Immature natural killer cell (primary cell): ENCODE measurements around the gene CST6. TPM values are rescaled to one million over a fixed set of nuclear protein-coding genes. Genes with fewer than 3 reads are reported as not detected.

Experiments
- DNase-seq, 3 donors: peaks; one replicate each; pipeline ENCODE4 v3.0.0; 2022; ENCODE audit warnings: mixed read lengths in 1 of 3
- H3K27ac Mint-ChIP-seq, 6 donors: one replicate each; pipeline ENCODE4 v1.8.0; 2020; ENCODE audit warnings: mixed read lengths in 6 of 6, mild to moderate bottlenecking in 5 of 6, inconsistent platforms in 4 of 6, moderate library complexity in 3 of 6
- H3K27me3 Mint-ChIP-seq, 3 donors: one replicate each; pipeline ENCODE4 v1.8.0; 2020 to 2021; ENCODE audit warnings: low read depth in 3 of 3, mild to moderate bottlenecking in 3 of 3, mixed read lengths in 3 of 3, moderate library complexity in 3 of 3, inconsistent platforms in 1 of 3
- H3K36me3 Mint-ChIP-seq, 3 donors: one replicate each; pipeline ENCODE4 v1.8.0; 2020; ENCODE audit warnings: mixed read lengths in 3 of 3, inconsistent platforms in 2 of 3, mild to moderate bottlenecking in 2 of 3
- H3K4me1 Mint-ChIP-seq, 2 donors: one replicate each; pipeline ENCODE4 v1.8.0; 2020; ENCODE audit warnings: inconsistent platforms in 2 of 2, mild to moderate bottlenecking in 2 of 2, mixed read lengths in 2 of 2, moderate library complexity in 1 of 2
- H3K4me3 Mint-ChIP-seq, 5 donors: one replicate each; pipeline ENCODE4 v1.8.0; 2020; ENCODE audit warnings: mild to moderate bottlenecking in 5 of 5, mixed read lengths in 5 of 5, inconsistent platforms in 3 of 5, moderate library complexity in 3 of 5
- H3K9me3 Mint-ChIP-seq, 6 donors: one replicate each; pipeline ENCODE4 v1.8.0; 2020; ENCODE audit warnings: mild to moderate bottlenecking in 6 of 6, mixed read lengths in 6 of 6, inconsistent platforms in 4 of 6, moderate library complexity in 3 of 6
- polyA plus RNA-seq, 3 donors: library from polyadenylated mRNA; unstranded; fragments of 300-500 nt; fragmentation: Illumina TruSeq; gene quantifications; one replicate each; pipeline ENCODE4 v1.2.3, GENCODE V29; 2021

Gene CST6
- polyA plus RNA-seq, 3 donors from 2014 or later: not detected

DNA sequence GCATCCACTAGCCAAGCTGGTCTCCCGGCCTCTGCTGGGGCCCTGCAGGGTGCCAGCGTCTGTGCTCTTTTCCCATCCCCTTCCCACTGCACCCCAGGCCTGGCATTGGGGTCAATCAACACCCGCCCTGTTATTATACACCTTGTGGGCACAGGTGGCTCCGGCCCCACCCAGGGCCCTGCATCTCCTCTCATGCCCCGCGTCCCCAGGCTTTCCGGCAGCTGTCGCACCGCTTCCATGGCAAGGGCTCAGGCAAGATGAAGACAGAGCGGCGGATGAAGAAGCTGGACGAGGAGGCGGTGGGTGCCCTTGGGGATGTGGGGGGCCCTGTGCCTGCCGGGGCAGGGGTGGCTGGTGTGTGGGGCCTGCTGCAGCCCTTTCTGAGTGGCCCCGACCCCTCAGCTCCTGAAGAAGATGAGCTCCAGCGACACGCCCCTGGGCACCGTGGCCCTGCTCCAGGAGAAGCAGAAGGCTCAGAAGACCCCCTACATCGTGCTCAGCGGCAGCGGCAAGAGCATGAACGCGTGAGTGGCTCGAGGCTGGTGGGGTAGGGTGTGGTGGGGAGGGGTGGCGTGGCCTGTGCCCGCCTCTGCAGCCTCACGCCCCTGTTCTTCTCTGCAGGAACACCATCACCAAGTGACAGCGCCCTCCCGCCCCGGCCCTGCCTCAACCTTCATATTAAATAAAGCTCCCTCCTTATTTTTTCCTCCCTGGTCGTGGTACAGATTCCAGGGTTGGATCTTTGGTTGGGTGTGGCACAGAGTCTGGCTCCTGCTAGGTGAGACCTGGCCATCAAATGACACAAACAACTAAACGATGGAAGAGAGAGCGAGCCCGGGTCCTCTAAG is 33.2 kb upstream of the CST6 start:
- no peaks in the 10 kb centered on the region for H3K9me3 Mint-ChIP-seq
- H3K4me3 Mint-ChIP-seq: no peak overlapping the region
- H3K27ac Mint-ChIP-seq: no peak overlapping the region
- H3K27me3 Mint-ChIP-seq: peaks cover 2 to 7% (median 5%) of the 10 kb centered on the region in 3 donors
- H3K4me1 Mint-ChIP-seq: peaks cover 18 to 24% of the 10 kb centered on the region in 2 donors
- no peak for DNase-seq
- H3K36me3 Mint-ChIP-seq: peaks cover 5 to 15% (median 9%) of the 10 kb centered on the region in 3 donors

DNA sequence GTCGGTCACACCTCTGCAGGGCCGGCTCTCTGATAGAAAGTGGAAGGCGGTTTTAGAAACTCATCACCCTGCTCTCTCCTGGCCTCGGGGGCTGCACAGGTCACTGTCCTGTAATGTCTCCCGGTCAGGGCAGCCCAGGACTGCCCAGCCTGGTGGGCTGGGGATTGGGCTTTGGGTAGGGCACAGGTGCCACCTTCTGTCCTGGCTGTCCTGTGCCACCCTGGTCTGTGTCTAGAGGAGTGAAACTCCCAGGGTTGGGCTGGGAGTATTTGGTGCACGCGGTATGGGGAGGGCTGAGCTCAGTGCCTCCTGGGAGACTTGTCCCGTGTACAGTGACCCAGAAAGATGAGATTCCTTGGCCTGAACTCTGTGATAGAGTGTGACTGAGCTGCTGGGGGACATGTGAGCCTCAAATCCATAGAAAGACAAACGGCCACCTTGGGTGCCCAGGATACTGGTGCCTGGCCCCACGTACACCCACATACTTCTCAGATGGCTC is 32.5 kb upstream of the CST6 start:
- no peak for DNase-seq
- H3K9me3 Mint-ChIP-seq: no peaks in the 10 kb centered on the region
- H3K27me3 Mint-ChIP-seq: peaks cover 2 to 7% (median 5%) of the 10 kb centered on the region in 3 donors
- peaks cover 5 to 13% (median 6%) of the 10 kb centered on the region in 3 donors for H3K36me3 Mint-ChIP-seq
- no peak overlapping the region for H3K4me3 Mint-ChIP-seq
- H3K4me1 Mint-ChIP-seq: peaks cover 17 to 23% of the 10 kb centered on the region in 2 donors
- H3K27ac Mint-ChIP-seq: peak overlapping the region in 2 of 6 donors; percentile 20 to 39

DNA sequence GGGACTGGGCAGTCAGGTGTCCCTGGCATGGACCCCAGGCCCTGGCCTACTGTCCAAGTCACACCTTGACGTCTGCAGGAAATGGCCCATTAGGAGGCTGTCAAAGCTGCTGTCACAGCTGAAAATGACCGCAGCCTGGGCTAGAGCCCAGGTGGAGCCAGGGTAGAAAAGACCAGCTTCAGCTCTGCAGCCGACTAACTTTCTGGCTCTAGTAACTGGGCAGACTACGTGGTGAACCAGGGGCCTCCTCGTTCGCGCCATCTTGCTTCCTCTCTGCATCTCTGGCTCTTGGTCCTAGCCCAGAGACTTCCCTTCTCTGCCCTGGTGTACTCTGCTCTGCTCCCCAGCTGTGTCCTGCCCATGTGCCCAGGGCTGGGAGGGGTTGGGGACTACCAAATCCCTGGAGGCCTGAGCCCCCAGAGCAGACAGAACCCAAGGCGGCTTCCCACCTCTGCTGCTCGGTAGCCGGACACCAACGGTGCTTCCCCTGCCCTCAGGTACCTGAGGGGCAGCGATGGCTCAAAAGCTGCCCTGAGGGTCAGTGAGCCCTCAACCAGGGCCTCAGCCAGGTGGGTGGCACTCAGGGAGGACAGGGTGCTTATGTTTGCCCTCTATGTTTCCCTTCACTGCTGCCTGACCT is 30.6 kb upstream of the CST6 start:
- no peak for DNase-seq
- Mint-ChIP-seq H3K4me1 (peaks cover 8 to 11% of the 10 kb centered on the region in 2 donors), H3K4me3 (no peak overlapping the region), H3K27ac (no peak overlapping the region), H3K9me3 (no peaks in the 10 kb centered on the region), H3K27me3 (peaks cover 0 to 6% (median 5%) of the 10 kb centered on the region in 3 donors), H3K36me3 (peaks cover 0 to 6% (median 0%) of the 10 kb centered on the region in 3 donors)

DNA sequence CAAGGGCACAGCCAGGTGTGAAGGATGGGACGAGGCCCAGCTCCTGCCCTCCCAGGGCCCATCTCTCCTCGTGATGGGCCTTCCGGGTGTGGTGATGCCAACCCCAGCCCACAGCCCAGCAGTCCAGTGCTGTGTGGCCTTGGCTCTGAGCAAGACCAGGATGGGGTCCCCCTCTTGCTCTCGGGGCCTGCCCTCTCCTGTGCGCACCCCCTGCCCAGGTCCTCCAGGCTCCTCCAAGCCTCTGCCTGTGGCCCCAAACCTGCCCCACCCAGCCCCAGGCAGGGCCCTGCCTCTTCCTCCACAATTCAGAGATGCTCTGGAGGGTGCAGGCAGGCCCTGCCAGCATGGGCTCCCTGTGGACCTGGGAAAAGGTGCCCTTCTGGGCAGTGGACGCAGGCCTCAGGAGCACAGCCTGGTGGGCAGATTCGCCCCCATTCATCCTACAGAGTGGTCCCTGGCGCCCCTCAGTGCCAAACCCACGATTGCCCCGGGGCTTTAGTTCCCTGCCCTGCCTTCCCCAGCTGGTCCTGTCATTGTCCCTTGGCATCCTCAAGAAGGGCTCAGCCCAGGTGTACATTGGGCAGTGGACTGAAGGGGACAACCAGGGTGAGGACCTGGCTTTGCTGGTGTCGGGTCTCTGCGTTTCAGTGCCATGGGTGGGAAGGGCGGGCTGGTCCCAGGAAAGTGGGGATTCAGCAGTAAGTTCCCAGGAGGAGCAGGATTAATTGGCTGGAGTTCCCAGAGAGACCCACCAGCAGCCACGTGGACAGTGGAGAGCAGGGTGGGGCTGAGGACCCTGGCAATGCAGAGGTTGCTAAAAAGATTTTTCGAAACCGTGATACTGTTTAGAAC is 29.6 kb upstream of the CST6 start:
- Mint-ChIP-seq H3K4me1 (peaks cover 0 to 2% of the 10 kb centered on the region in 2 donors), H3K27me3 (peaks cover 0 to 6% (median 4%) of the 10 kb centered on the region in 3 donors), H3K27ac (no peak overlapping the region), H3K9me3 (no peaks in the 10 kb centered on the region), H3K4me3 (no peak overlapping the region), H3K36me3 (peaks cover 0 to 6% (median 0%) of the 10 kb centered on the region in 3 donors)
- no peak for DNase-seq

DNA sequence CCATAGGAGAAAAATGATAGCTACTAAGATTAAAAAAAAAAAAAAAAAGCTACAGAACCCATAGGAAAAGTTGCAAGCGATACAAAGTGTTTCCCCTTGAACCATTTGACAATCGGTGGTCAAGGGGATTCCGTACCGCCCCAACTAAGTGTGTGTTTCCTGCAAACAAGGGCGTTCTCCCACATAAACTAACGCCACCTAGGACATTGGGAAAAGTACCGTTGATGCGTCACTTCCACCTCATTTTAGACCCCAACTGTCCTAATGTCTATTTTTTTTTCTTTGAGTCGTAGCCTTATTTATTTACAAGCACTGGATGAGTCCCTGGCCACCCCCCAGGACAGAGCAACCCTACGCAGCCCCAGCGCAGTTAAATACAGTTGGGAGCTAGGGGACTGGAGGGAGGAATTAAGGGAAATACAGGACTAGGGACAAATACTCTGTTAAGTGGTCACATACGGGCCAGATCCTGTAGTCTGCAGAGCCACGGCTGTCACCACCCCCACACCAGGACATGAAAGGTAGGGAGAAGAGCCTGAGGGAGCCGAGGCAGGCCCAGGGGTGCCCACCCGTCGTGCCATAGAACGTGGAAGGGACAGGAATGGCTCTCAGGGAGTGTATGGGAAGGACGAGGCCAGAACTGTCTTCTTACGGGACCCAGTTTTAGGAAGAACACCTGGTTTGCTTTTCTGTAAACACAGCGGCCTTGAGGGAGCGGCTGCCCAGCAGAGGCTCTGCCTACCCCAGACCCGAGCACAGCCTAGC is 28.8 kb upstream of the CST6 start:
- DNase-seq: no peak
- Mint-ChIP-seq H3K9me3 (no peaks in the 10 kb centered on the region), H3K27me3 (peaks cover 0 to 6% (median 4%) of the 10 kb centered on the region in 3 donors), H3K4me3 (no peak overlapping the region), H3K27ac (no peak overlapping the region), H3K36me3 (peaks cover 0 to 6% (median 0%) of the 10 kb centered on the region in 3 donors), H3K4me1 (no peaks in the 10 kb centered on the region)

DNA sequence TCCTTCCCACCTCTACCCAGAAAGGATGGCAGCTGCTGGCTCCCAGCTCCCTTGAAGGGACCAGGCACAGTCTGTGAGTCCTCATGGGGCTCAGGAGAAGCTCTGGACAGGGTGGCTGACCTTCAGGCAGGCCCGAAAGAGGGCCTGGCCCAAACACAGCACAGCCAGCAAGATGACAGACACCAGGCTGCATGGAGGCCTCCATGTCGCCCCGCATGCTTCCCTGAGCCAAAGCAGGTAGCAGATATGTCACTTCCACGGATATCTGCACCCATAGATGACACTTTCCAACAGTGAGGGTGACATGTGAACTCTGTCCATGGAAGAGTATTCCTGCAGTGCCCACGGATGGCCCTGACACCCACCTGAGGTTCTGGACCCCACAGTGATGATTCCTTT is 28.2 kb upstream of the CST6 start:
- no peak overlapping the region for H3K4me3 Mint-ChIP-seq
- DNase-seq: no peak
- no peaks in the 10 kb centered on the region for H3K4me1 Mint-ChIP-seq
- peaks cover 0 to 6% (median 0%) of the 10 kb centered on the region in 3 donors for H3K36me3 Mint-ChIP-seq
- H3K27me3 Mint-ChIP-seq: peaks cover 0 to 6% (median 2%) of the 10 kb centered on the region in 3 donors
- H3K27ac Mint-ChIP-seq: no peak overlapping the region
- H3K9me3 Mint-ChIP-seq: no peaks in the 10 kb centered on the region

DNA sequence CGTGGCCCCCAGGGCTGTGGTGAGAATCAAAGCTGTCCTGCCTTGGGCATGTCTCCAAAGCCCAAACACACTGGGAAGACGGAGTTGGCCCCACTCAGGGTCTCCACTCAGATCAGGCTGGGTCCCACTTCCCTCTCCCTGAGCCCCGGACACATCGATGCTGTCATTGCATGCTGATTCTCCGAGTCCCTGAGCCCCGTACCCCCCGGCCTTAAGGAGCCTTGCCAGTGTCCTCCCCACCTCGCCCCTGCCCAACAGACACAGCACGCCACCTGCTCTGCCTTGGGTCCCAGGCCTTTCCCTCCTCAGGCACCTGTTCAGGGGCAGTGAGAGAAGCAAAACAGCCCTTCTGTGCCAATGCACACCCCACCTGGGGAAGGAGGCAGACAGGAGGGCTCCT is 24.5 kb upstream of the CST6 start:
- no peak overlapping the region for H3K4me3 Mint-ChIP-seq
- peaks cover 0 to 5% (median 0%) of the 10 kb centered on the region in 3 donors for H3K36me3 Mint-ChIP-seq
- H3K4me1 Mint-ChIP-seq: peaks cover 5 to 8% of the 10 kb centered on the region in 2 donors
- H3K27me3 Mint-ChIP-seq: no peaks in the 10 kb centered on the region
- H3K9me3 Mint-ChIP-seq: no peaks in the 10 kb centered on the region
- H3K27ac Mint-ChIP-seq: no peak overlapping the region
- no peak for DNase-seq

DNA sequence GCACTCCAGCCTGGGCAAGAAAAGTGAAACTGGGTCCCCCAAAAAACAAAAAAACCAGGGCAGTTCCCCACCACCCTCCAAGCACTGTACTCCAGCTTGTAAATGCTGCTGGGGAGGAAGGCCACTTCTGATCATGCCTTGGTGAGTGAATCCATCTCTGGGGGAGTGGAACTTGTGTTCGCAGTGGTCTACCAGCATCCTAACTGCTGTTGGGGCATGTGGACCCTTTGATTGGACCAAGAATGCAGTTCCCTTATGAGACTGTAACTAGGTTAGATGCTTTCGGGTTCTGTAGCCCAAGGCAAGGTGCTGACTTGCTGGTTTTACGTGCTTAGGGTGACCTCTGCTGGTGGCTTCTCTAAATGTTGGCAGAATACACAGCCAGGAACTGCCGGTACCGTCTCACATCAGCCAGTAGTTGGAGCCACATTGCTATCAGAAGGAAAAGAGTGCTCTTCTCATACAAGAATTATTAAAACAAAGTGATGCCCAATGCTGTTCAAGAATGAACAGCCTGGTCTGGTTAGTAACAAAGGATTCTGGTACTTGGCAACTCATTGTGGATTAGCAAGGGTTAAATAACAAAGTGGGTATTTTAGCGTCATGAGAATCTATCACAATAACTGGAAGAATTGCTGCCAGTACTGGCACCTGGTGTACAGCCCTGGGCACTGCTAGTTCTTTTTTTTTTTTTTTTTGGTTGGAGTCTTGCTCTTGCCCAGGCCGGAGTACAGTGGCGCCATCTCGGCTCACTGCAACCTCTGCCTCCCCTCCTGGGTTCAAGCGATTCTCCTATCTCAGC is 22.8 kb upstream of the CST6 start:
- peaks cover 5 to 8% of the 10 kb centered on the region in 2 donors for H3K4me1 Mint-ChIP-seq
- H3K27me3 Mint-ChIP-seq: no peaks in the 10 kb centered on the region
- peak; percentile 89 to 92 (median 91) for DNase-seq
- no peaks in the 10 kb centered on the region for H3K9me3 Mint-ChIP-seq
- peak overlapping the region; percentile 68 to 93 (median 86) for H3K27ac Mint-ChIP-seq
- peaks cover 0 to 9% (median 0%) of the 10 kb centered on the region in 3 donors for H3K36me3 Mint-ChIP-seq
- no peak overlapping the region for H3K4me3 Mint-ChIP-seq

DNA sequence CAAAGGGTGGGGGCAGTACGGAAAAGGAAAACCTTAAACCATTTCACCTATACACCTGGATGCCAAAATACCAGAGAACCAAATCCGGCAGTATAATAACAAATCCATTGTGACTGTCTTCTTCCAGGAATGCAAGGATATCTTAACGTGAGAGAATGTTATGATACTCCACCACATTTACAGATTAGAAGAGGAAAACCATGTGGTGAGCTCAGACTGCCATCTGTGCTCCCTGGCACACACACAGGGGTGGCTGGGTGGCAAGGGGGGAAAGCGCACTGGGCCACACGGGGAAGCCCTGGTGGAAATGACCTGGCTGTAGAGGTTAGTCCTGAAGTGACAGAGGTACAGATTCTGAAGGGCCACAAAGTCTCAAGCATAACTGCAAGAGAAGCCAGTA is 19.8 kb upstream of the CST6 start:
- no peaks in the 10 kb centered on the region for H3K9me3 Mint-ChIP-seq
- H3K4me3 Mint-ChIP-seq: no peak overlapping the region
- no peak for DNase-seq
- no peak overlapping the region for H3K27ac Mint-ChIP-seq
- H3K36me3 Mint-ChIP-seq: peaks cover 8 to 13% (median 9%) of the 10 kb centered on the region in 3 donors
- peaks cover 5 to 8% of the 10 kb centered on the region in 2 donors for H3K4me1 Mint-ChIP-seq
- H3K27me3 Mint-ChIP-seq: no peaks in the 10 kb centered on the region

DNA sequence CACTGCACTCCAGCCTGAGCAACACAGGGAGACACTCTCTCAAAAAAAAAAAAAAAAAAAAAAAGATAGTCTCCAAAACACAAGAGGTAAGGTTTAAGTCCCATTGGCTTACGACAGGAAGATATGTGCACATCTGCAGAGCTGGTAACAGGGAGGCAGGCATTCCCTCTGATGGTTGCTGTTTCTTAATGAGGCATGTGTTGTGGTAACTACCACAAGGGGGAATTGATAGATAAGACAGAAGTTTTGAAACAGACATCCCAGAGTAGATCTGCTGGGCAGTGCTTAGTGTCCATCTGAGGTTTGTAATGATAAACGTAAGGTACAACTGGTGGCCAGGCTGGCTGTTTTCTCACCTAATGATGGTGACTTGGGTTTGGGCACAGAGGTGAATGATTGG is 14.5 kb upstream of the CST6 start:
- peaks cover 11 to 34% (median 29%) of the 10 kb centered on the region in 3 donors for H3K36me3 Mint-ChIP-seq
- peaks cover 4 to 7% (median 6%) of the 10 kb centered on the region in 3 donors for H3K27me3 Mint-ChIP-seq
- peaks cover 29 to 41% of the 10 kb centered on the region in 2 donors for H3K4me1 Mint-ChIP-seq
- H3K9me3 Mint-ChIP-seq: no peaks in the 10 kb centered on the region
- no peak for DNase-seq
- H3K4me3 Mint-ChIP-seq: peak overlapping the region in 1 of 5 donors; percentile 8
- peak overlapping the region in 2 of 6 donors; percentile 54 to 61 for H3K27ac Mint-ChIP-seq

DNA sequence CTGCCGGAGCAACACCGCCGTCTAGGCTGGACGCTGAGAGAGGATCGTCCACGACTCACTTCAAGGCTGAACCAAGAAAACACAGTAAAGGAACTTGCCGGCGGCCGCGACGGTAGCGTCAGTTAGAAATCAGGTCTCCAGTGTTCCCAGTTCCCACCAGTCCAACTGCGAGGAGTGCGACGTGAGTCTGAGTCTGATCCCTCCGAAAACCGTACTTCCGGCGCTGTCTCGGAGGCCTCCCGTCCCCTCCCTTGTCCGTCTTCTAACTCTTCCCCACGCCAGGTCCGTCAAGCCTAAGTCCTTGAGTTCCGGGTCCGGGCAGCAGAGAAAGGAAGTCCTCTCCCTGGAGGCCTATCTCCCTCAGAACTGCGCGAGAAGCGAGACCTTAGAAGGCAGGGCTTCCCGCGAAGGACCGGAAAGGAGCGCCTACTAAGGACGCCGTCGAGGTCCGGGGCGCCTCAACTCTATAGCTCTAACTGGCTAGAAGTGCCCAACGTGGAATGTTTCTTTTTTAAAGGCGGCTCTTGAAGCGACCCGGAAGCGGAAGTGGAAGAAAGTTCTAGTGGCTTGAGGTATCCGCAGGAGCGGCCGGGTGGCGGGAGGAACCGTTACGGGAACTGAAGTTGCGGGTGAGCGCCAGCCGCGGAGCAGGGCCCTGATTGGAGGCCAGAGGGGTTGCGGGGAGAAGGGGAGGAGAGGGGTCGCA is 9.7 kb upstream of the CST6 start, which contains the start of the genes BANF1 and EIF1AD:
Gene BANF1 (plus strand): TSS at position 562 of the 706 bp plus-strand sequence. CDS start 748 bp downstream, outside the sequence.
Gene EIF1AD (minus strand): TSS at position 216 of the 706 bp plus-strand sequence. CDS start 1,768 bp downstream, outside the sequence.
- no peaks in the 10 kb centered on the region for H3K9me3 Mint-ChIP-seq
- peak within 1 kb of the TSS; percentile 96 to 99 (median 98) for H3K27ac Mint-ChIP-seq
- peaks cover 7 to 30% (median 20%) of the 10 kb centered on the region in 3 donors for H3K36me3 Mint-ChIP-seq
- peak within 1 kb of the TSS; percentile 92 to 100 (median 99) for H3K4me3 Mint-ChIP-seq
- DNase-seq: peak; percentile 95
- H3K27me3 Mint-ChIP-seq: peaks cover 8 to 13% (median 9%) of the 10 kb centered on the region in 3 donors
- H3K4me1 Mint-ChIP-seq: peaks cover 45 to 55% of the 10 kb centered on the region in 2 donors
